Upper lobe of left lung (tissue), 6 donors: ENCODE data around the gene ANKRD11. TPM values are rescaled to one million over a fixed set of nuclear protein-coding genes. Genes with fewer than 3 reads are reported as not detected.
"Not testable (repeated sequence)": the region's sequence is repeated elsewhere in the genome, so short reads cannot be mapped to it uniquely, and the experiment has no call there.

Experiments
- ATAC-seq, 2 donors: fragments of 200-7000 bp; cut with Tn5 transposase; one replicate each; pipeline ENCODE4 v1.9.1; 2022; ENCODE audit warnings: mild to moderate bottlenecking in 2 of 2, moderate library complexity in 2 of 2; ENCODE audit not compliant: low FRiP score in 2 of 2
- DNase-seq, 2 donors: peaks; one replicate each; pipeline ENCODE4 v3.0.0-alpha.2; 2019 to 2020
- H3K27ac ChIP-seq, 4 donors: fragments of 200-600 bp; sonication (generic); one replicate each; pipeline ENCODE4 v1.5.1; 2016 to 2019
- H3K27me3 ChIP-seq, 4 donors: fragments of 200-600 bp; sonication (generic); one replicate each; pipeline ENCODE4 v1.5.1; 2017 to 2019
- H3K36me3 ChIP-seq, 4 donors: fragments of 200-600 bp; sonication (generic); one replicate each; pipeline ENCODE4 v1.5.1; 2016 to 2019
- H3K4me1 ChIP-seq, 4 donors: fragments of 200-600 bp; sonication (generic); one replicate each; pipeline ENCODE4 v1.5.1; 2018 to 2019
- H3K4me3 ChIP-seq, 4 donors: fragments of 200-600 bp; sonication (generic); one replicate each; pipeline ENCODE4 v1.5.1; 2017 to 2019; ENCODE audit warnings: mild to moderate bottlenecking in 2 of 4, moderate library complexity in 1 of 4
- H3K9me3 ChIP-seq, 4 donors: fragments of 200-600 bp; sonication (generic); one replicate each; pipeline ENCODE4 v1.5.1; 2018 to 2019
- CTCF ChIP-seq, 6 experiments: fragments of 450-650 bp in 4 of 6; fragments of 200-600 bp in 2 of 6; sonication (generic) in 2 of 6; IDR thresholded peaks; one replicate each; pipeline ENCODE4 v1.5.1; 2016 to 2019; ENCODE audit warnings: antibody characterized with exemption in 6 of 6
- EP300 ChIP-seq, 4 donors: sonication (generic); formaldehyde crosslinking; IDR thresholded peaks; one replicate each; pipeline ENCODE4 v1.5.1; 2017; ENCODE audit warnings: antibody characterized with exemption in 4 of 4, control low read depth in 2 of 4
- POLR2A ChIP-seq, 4 donors: fragments of 450-650 bp; IDR thresholded peaks; one replicate each; pipeline ENCODE4 v1.5.1; 2016 to 2017; ENCODE audit warnings: antibody characterized with exemption in 4 of 4, mild to moderate bottlenecking in 2 of 4
- POLR2AphosphoS5 ChIP-seq, 2 donors: sonication (generic); formaldehyde crosslinking; IDR thresholded peaks; one replicate each; pipeline ENCODE4 v1.5.1; 2017; ENCODE audit warnings: antibody characterized with exemption in 2 of 2
- WGBS, 2 donors: methylation state at CpG; one replicate each; pipeline ENCODE4 v1.1.5; 2017 to 2018; 5-methylcytosine and 5-hydroxymethylcytosine counted together
- total RNA-seq, 6 donors: library from RNA; depleted of rRNA in 4 of 6; stranded (reverse); fragments of >200 nt in 4 of 6; gene quantifications; one replicate each; pipeline versions ENCODE4 v1.1.0 to v1.2.1, GENCODE V29; 2016 to 2021
- donor health status: DM: no; HTN: no; CAD: no; lungs with moderate emphysema.
- donor health status: DM: no; HTN: yes; CAD: no; lungs with severe emphysema.

ANKRD11 gene
- total RNA-seq, 6 donors from 2014 or later, result 92.4 to 313 (median 134) TPM

- Histone ChIP-seq H3K4me1 (peaks cover 55 to 71% (median 63%) of the 10 kb centered on the region in 4 donors), H3K27ac (peak overlapping the region; percentile 63 to 79 (median 72))
- not testable (repeated sequence) for H3K4me3 ChIP-seq, H3K9me3 ChIP-seq, H3K36me3 ChIP-seq, H3K27me3 ChIP-seq, DNase-seq
- TF ChIP-seq CTCF (IDR thresholded peaks at IDR 0.05), result peak; percentile 34 to 80 (median 68)
- ATAC-seq, result peak; percentile 90 to 91
- 33 to 47% methylated on average over 7 to 13 of the region's 13 CpGs for WGBS, 2 donors
Observed at GRCh38 chr16:89333401-89334001, 156.9 kb downstream of the ANKRD11 start.

GRCh38 chr16:89332902-89333245 is 157.5 kb downstream of the ANKRD11 start:
- Histone ChIP-seq H3K27me3 (no peaks in the 10 kb centered on the region), H3K4me3 (no peak overlapping the region), H3K36me3 (peaks cover 0 to 4% (median 0%) of the 10 kb centered on the region in 4 donors), H3K9me3 (no peaks in the 10 kb centered on the region), H3K4me1 (peaks cover 55 to 69% (median 63%) of the 10 kb centered on the region in 4 donors), H3K27ac (no peak overlapping the region)
- WGBS, 2 donors, result 59 to 71% methylated on average over 7 of the region's 7 CpGs
- TF ChIP-seq POLR2A (IDR thresholded peaks at IDR 0.05) (no peak), EP300 (IDR thresholded peaks at IDR 0.05) (no peak), POLR2AphosphoS5 (IDR thresholded peaks at IDR 0.05) (no peak), CTCF (IDR thresholded peaks at IDR 0.05) (no peak)
- DNase-seq (no peak), ATAC-seq (no peak)

- no peak for ATAC-seq
- no peak overlapping the region for H3K4me3 ChIP-seq
- peaks cover 55 to 69% (median 60%) of the 10 kb centered on the region in 4 donors for H3K4me1 ChIP-seq
- no peaks in the 10 kb centered on the region for H3K9me3 ChIP-seq
- TF ChIP-seq POLR2AphosphoS5 (IDR thresholded peaks at IDR 0.05) (no peak), EP300 (IDR thresholded peaks at IDR 0.05) (no peak), CTCF (IDR thresholded peaks at IDR 0.05) (no peak), POLR2A (IDR thresholded peaks at IDR 0.05) (no peak)
- H3K27ac ChIP-seq, result no peak overlapping the region
- WGBS, 2 donors, result 75 to 79% methylated on average over 14 of the region's 14 CpGs
- no peaks in the 10 kb centered on the region for H3K27me3 ChIP-seq
- H3K36me3 ChIP-seq, result peaks cover 0 to 4% (median 0%) of the 10 kb centered on the region in 4 donors
- DNase-seq, result no peak
Observed at GRCh38 chr16:89332243-89332901, 158.0 kb downstream of the ANKRD11 start.

- Histone ChIP-seq H3K4me3 (no peak overlapping the region), H3K9me3 (no peaks in the 10 kb centered on the region), H3K27me3 (no peaks in the 10 kb centered on the region), H3K27ac (no peak overlapping the region), H3K4me1 (peaks cover 55 to 71% (median 63%) of the 10 kb centered on the region in 4 donors), H3K36me3 (peaks cover 0 to 4% (median 0%) of the 10 kb centered on the region in 4 donors)
- DNase-seq, result peak in 1 of 2 donors; percentile 24
- 89 to 91% methylated on average over 14 of the region's 14 CpGs for WGBS, 2 donors
- ATAC-seq, result no peak
- TF ChIP-seq POLR2A (IDR thresholded peaks at IDR 0.05) (no peak), EP300 (IDR thresholded peaks at IDR 0.05) (no peak), POLR2AphosphoS5 (IDR thresholded peaks at IDR 0.05) (no peak), CTCF (IDR thresholded peaks at IDR 0.05) (no peak)
Observed at GRCh38 chr16:89331371-89332109, 158.8 kb downstream of the ANKRD11 start.
